Measurements from ENCODE around the gene RNF5.
"Not testable (repeated sequence)": the region's sequence is repeated elsewhere in the genome, so short reads cannot be mapped to it uniquely, and the experiment has no call there.

Gene RNF5

GRCh38 chr6:32198345-32198696 is 20.1 kb downstream of the RNF5 start:
- DNase-seq (ENCODE audit: low read depth), result no peak
- no peak overlapping the region for H3K4me3 ChIP-seq (ENCODE audit: low read depth, low read length)

GRCh38 chr6:32198866-32199265 is 20.7 kb downstream of the RNF5 start:
- no peak overlapping the region for H3K4me3 ChIP-seq (ENCODE audit: low read depth, low read length)
- no peak for DNase-seq (ENCODE audit: low read depth)

DNA sequence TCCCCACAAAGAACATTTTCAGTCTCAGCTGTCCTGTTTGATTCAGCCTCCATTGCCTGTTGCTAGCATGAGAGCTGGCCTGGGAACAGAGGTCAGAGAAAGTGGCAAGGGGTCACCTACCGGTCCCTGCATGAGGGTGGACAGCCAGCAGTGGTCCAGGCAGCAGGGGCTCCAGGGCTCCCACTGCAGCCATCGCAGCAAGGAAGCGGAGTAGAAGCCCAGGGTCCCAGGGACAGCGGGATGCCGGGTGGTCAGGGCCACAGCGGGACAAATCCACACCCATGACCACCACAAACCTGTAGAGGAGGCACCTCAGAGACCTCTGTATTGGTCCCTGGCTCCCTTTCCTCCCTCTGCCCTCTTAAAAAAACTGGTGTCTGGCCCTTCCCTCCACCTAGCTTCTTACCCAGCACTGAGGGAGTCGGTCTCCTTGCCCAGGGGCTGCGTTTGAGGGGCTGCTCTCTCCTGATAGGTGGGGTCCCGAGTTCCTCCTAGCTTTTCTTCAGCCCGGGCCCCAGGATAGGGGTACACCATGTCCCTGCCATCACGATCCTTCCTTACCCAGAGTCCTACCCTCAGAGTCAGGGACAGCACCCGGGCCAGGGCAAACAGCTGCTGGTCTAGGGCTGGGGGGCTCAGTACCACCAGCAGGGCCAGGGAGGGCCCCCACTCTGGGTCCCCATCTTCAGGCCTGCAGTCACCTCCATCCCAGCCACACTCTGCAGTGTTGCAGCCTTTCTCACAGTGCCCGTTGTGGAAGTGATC is 22.7 kb downstream of the RNF5 start:
- DNase-seq (ENCODE audit: low read depth), result no peak
- H3K4me3 ChIP-seq (ENCODE audit: low read depth, low read length), result no peak overlapping the region

DNA sequence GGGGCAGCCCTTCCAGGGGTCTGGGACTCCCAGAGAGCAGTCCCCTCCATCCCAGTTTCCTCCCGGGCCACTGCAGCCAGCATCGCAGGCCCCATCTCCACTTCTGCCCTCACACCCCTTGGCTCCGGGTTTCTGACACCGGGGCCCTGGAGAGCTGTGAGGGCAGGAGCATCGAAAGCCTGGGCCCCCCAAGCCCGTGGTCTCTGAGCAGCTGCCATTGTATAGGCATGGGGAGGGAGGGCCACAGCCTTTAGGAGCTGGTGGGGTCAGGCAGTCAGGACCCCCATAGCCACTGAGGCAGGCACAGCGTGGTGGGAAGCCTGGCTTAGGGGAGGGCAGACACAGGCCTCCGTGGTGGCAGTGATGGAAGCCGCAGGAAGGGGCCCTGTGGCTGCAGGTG is 24.0 kb downstream of the RNF5 start:
- DNase-seq (ENCODE audit: low read depth), result no peak
- H3K4me3 ChIP-seq (ENCODE audit: low read depth, low read length), result no peak overlapping the region

- no peak for DNase-seq (ENCODE audit: low read depth)
- H3K4me3 ChIP-seq (ENCODE audit: low read depth, low read length), result no peak overlapping the region
These were observed 25.4 kb downstream of the RNF5 start for GRCh38 chr6:32203426-32204267.

- no peak for DNase-seq (ENCODE audit: low read depth)
These were observed 26.1 kb downstream of the RNF5 start for GRCh38 chr6:32204268-32204715.

GRCh38 chr6:32208996-32209395 is 30.8 kb downstream of the RNF5 start:
- no peak for DNase-seq (ENCODE audit: low read depth)
- H3K4me3 ChIP-seq (ENCODE audit: low read depth, low read length), result no peak overlapping the region

More at GRCh38 chr6:32204268-32204715, 26.1 kb downstream of the RNF5 start:
- H3K4me3 ChIP-seq (ENCODE audit: low read depth, low read length), result no peak overlapping the region

DNA sequence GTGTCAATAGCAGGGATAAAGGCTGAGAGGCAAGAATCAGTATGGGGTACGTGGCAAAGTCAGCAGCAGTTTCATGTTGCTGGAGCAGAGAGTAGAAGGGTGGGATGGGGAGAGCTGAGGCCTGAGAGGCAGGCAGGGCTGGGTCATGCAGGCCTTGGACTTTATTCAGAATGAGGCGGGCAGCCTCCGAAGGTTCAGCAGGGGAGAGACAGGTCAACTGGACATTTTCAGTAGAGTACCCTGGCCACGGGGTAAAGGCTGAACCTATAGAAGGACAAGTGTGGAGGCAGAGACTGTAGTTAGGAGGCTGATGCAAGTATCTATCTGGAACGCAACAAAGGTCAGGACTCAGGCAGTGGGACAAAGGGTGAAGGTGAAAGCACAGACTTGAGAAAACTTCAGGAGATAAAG is 32.0 kb downstream of the RNF5 start:
- H3K4me3 ChIP-seq (ENCODE audit: low read depth, low read length), result no peak overlapping the region
- no peak for DNase-seq (ENCODE audit: low read depth)

DNA sequence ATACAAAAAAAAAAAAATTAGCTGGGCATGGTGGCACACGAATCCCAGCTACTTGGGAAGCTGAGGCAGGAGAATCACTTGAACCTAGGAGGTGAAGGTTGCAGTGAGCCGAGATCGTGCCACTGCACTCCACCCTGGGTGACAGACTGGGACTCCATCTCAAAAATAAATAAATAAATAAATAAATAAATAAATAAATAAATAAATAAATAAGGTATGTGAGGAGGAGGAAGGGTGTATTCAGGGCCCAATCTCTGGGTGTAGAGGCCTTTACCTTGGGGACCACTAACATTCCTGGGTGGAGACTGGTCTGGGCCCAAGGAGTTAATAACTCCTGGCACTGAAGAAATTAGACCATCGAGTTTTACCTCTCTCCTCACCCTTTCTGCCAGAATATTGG is 33.2 kb downstream of the RNF5 start:
- not testable (repeated sequence) for DNase-seq (ENCODE audit: low read depth)

DNA sequence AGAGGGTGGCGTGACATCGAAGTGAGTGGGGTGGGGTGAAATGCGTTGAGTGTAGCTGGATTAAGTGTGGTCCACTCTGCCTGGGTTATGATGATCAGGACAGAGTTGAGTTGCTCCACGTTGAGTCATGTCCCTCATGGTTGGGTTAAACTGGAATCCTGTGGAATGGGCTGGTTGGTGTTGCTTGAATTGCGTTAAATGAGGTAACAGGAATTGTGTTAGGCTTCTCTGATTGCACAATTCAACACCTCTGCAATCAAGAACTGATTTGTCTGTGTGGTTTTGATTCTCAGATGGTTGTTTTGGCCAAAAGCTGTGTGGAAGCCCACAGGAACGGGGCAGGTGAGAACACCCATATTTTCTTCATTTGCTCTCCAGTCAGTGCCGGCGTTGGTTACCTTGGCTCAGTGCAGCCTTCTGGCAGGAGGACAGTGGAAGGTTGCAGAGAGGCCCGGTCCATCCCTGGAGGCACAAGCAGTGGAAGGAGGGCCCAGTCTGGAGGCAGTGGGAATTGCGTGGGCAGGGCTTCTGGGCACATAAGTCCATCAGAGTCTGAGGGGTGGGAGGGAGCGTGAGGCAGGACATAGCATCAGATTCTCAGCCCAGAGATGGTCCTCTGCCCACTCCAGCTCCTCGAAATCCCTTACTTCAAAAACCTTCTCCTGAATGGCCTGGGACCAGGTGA is 34.0 kb downstream of the RNF5 start:
- no peak for DNase-seq (ENCODE audit: low read depth)
- H3K4me3 ChIP-seq (ENCODE audit: low read depth, low read length), result no peak overlapping the region

More for the DNA sequence above, 33.2 kb downstream of the RNF5 start:
- not testable (repeated sequence) for H3K4me3 ChIP-seq (ENCODE audit: low read depth, low read length)

GRCh38 chr6:32213649-32214048 is 35.4 kb downstream of the RNF5 start:
- H3K4me3 ChIP-seq (ENCODE audit: low read depth, low read length), result no peak overlapping the region
- DNase-seq (ENCODE audit: low read depth), result no peak

GRCh38 chr6:32214126-32214525 is 35.9 kb downstream of the RNF5 start:
- DNase-seq (ENCODE audit: low read depth), result no peak
- no peak overlapping the region for H3K4me3 ChIP-seq (ENCODE audit: low read depth, low read length)

DNA sequence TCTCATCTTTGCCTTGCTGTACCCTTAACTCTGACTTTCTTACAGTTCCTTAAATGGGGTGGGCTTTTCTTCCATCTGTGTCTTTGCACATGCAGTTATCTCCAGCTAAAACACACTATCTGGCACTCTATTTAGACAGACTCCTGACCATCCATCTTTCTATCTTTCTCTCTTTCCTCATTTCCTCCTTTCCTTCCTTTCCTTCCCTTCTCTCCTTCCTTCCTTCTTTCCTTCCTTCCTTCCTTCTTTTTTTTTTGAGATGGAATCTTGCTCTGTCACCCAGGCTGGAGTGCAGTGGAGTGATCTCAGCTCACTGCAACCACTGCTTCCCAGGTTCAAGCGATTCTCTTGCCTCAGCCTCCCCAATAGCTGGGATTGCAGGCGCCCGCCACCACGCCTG is 37.4 kb downstream of the RNF5 start:
- no peak for DNase-seq (ENCODE audit: low read depth)
- H3K4me3 ChIP-seq (ENCODE audit: low read depth, low read length), result no peak overlapping the region

DNA sequence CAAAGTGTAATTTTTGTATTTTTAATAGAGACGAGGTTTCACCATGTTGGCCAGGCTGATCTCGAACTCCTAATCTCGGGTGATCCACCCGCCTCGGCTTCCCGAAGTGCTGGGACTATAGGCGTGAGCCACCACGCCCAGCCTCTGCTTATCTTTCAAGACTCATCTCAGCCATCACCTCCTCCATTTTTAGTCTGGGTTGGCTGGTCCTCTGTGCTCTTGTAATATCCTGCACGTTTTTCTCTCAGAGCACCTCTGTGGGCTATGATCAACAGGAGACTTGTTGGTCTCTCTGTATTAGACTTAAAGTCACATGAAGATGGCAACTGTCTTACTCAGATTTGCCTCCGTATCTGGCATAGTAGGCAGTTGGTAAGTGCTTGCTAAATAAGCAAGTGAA is 38.1 kb downstream of the RNF5 start:
- no peak for DNase-seq (ENCODE audit: low read depth)
- no peak overlapping the region for H3K4me3 ChIP-seq (ENCODE audit: low read depth, low read length)

DNA sequence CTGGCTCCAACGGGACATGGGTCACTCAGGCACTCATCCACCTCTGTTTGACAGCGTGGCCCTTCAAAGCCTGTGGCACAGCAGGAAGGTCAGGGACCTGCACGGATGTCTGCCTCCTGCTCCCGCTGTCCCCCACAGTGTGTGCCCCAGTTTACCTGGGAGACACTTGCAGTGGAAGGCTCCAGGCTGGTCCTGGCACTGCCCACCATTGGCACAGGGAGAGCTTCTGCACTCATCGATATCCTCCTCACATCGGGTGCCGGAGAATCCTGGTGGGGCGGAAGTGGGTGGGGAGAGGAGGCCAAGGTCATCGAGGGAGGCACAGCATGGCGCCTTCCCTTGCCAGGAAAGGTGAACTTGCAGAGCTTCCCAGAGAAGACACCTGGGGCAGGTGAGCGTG is 38.8 kb downstream of the RNF5 start:
- no peak overlapping the region for H3K4me3 ChIP-seq (ENCODE audit: low read depth, low read length)
- DNase-seq (ENCODE audit: low read depth), result no peak

- DNase-seq (ENCODE audit: low read depth), result no peak
- H3K4me3 ChIP-seq (ENCODE audit: low read depth, low read length), result no peak overlapping the region
These were observed 40.0 kb downstream of the RNF5 start for GRCh38 chr6:32218167-32218566.

- DNase-seq (ENCODE audit: low read depth), result no peak
- no peak overlapping the region for H3K4me3 ChIP-seq (ENCODE audit: low read depth, low read length)
These were observed 41.8 kb downstream of the RNF5 start for GRCh38 chr6:32220021-32220420.

- no peak for DNase-seq (ENCODE audit: low read depth)
- H3K4me3 ChIP-seq (ENCODE audit: low read depth, low read length), result no peak overlapping the region
These were observed 44.4 kb downstream of the RNF5 start for GRCh38 chr6:32222333-32223230.
